K562 (cell line): ENCODE data around the gene NKIRAS1. TPM values are rescaled to one million over a fixed set of nuclear protein-coding genes. Genes with fewer than 3 reads are reported as not detected.
A peak's percentile ranks its signal among the peaks of the same experiment; 100 is the strongest.

ENCODE experiments used
- ERF ChIP-seq: fragments of 450-650 bp; formaldehyde crosslinking; IDR thresholded peaks from 2 replicates; pipeline ENCODE4 v1.4.0; 2020; ENCODE audit warnings: mild to moderate bottlenecking, mixed read lengths
- GMEB1 ChIP-seq: fragments of 250-450 bp; sonication (Bioruptor Pico); IDR thresholded peaks from 2 replicates; pipeline ENCODE4 v1.4.0; 2020; ENCODE audit warnings: mild to moderate bottlenecking
- GTF2E2 ChIP-seq: fragments of 200-800 bp; sonication (Bioruptor generic); IDR thresholded peaks from 2 replicates; pipeline ENCODE4 v1.6.1; 2016; ENCODE audit warnings: missing genetic modification characterization, missing compliant biosample characterization
- HNRNPH1 ChIP-seq: fragments of 200-400 bp; formaldehyde crosslinking; optimal IDR thresholded peaks from 2 replicates; pipeline ENCODE3; 2017; ENCODE audit warnings: low read depth, mild to moderate bottlenecking, low read length, moderate library complexity
- JUND ChIP-seq, 2 experiments: IDR thresholded peaks; 2 replicates in 1 of 2; 3 replicates in 1 of 2; pipeline ENCODE4 v1.6.1; 2011; ENCODE audit warnings: borderline replicate concordance in 2 of 2, low read depth in 2 of 2, low read length in 2 of 2, improper control_type of control experiment in 1 of 2, missing biosample characterization in 1 of 2, missing genetic modification characterization in 1 of 2, missing genetic modification reagents in 1 of 2
- PHF8 ChIP-seq: fragments of 200-600 bp; sonication (generic); IDR thresholded peaks from 2 replicates; pipeline ENCODE4 v1.6.1; 2012; ENCODE audit warnings: mixed run types, mild to moderate bottlenecking, inconsistent platforms, low read length, moderate library complexity, borderline replicate concordance
- PTTG1 ChIP-seq: fragments of 450-650 bp; IDR thresholded peaks from 2 replicates; pipeline ENCODE4 v1.6.1; 2016; ENCODE audit warnings: low read depth, mild to moderate bottlenecking, missing genetic modification characterization, missing compliant biosample characterization
- SMAD4 ChIP-seq: fragments of 250-450 bp; sonication (Bioruptor Pico); conservative IDR thresholded peaks from 2 replicates; pipeline ENCODE4 v1.8.0; 2021; ENCODE audit warnings: inconsistent platforms, mild to moderate bottlenecking, moderate library complexity
- SP2 ChIP-seq: IDR thresholded peaks from 2 replicates; pipeline ENCODE4 v1.6.1; 2011; ENCODE audit warnings: mild to moderate bottlenecking, low read depth, low read length, moderate library complexity; ENCODE audit not compliant: poor library complexity, severe bottlenecking; ENCODE audit errors: extremely low read depth
- SRSF9 ChIP-seq: fragments of 200-400 bp; formaldehyde crosslinking; IDR thresholded peaks from 2 replicates; pipeline ENCODE4 v1.6.1; 2017; ENCODE audit warnings: low read depth, low read length, borderline replicate concordance
- ZC3H11A ChIP-seq: IDR thresholded peaks from 2 replicates; pipeline ENCODE4 v1.6.1; 2012; ENCODE audit warnings: low read depth, low read length, improper control_type of control experiment
- ZNF318 ChIP-seq, 2 experiments: fragments of 450-650 bp; IDR thresholded peaks; 2 replicates each; pipeline ENCODE4 v1.6.1; 2016; ENCODE audit warnings: mild to moderate bottlenecking in 2 of 2, borderline replicate concordance in 1 of 2, low read depth in 1 of 2, moderate library complexity in 1 of 2
- ZNF398 ChIP-seq: fragments of 250-450 bp; sonication (Bioruptor Pico); IDR thresholded peaks from 2 replicates; pipeline ENCODE4 v1.8.0; 2021; ENCODE audit warnings: moderate library complexity, mild to moderate bottlenecking, inconsistent platforms
- polyA plus RNA-seq, 8 experiments: library from polyadenylated mRNA; depleted of rRNA in 4 of 8; stranded (reverse) in 5 of 8; unstranded in 3 of 8; fragments of >200 nt; fragmentation: Nextera tagmentation in 2 of 8; fragmentation: Illumina TruSeq in 1 of 8; extraction: Ambion mirVana in 2 of 8; extraction: Trizol in 1 of 8; gene quantifications; 2 replicates each; pipeline versions ENCODE4 v1.2.1 to v1.2.3, GENCODE V29; 2011 to 2014; ENCODE audit warnings: inconsistent platforms in 1 of 8, missing spikeins in 1 of 8
- total RNA-seq, 7 experiments: library from RNA; depleted of rRNA in 6 of 7; stranded (reverse); fragments of >200 nt in 6 of 7; fragmentation: Illumina TruSeq in 2 of 7; extraction: Trizol in 2 of 7; gene quantifications; 2 replicates each; pipeline versions ENCODE4 v1.2.1 to v1.2.3, GENCODE V29; 2011 to 2021; ENCODE audit warnings: low replicate concordance in 1 of 7

NKIRAS1 gene
- total and polyA plus RNA-seq, 9 of the 15 experiments (the other 6 are each of a cell fraction or from before 2014, with no cell fraction given) = 5.1 to 10.3 (median 6.3) TPM

GRCh38 chr3:23916886-23917678, at the start of gene NKIRAS1, which contains the start of gene RPL15 (continued):
- TF ChIP-seq ZNF318 (IDR thresholded peaks at IDR 0.05; ENCODE audit: borderline replicate concordance in 1 of 2, low read depth in 1 of 2) (peak in 1 of 2 experiments; percentile 90; a peak in 2 of 4 replicates), ZC3H11A (no peak; the same call in 1 of the 2 replicates), PTTG1 (tag) (no peak), HNRNPH1 (no peak), GMEB1 (peak; percentile 68), SP2 (no peak), ZNF398 (CRISPR knock-in tag) (no peak), GTF2E2 (peak; percentile 99), SRSF9 (no peak), ERF (CRISPR knock-in tag) (peak; percentile 72; the same call in 1 of the 2 replicates), JUND (IDR thresholded peaks at IDR 0.05; ENCODE audit: borderline replicate concordance, low read depth, low read length) (peak; percentile 64), JUND (tag; IDR thresholded peaks at IDR 0.05; ENCODE audit: borderline replicate concordance, low read depth, low read length) (peak; percentile 75; the same call in 2 of the 3 replicates), PHF8 (peak; percentile 100), SMAD4 (no peak; the same call in none of the 2 replicates)
